Islet of Langerhans (tissue), 1 donor: ENCODE measurements around the gene SERPINA6.
"Not testable (repeated sequence)": the region's sequence is repeated elsewhere in the genome, so short reads cannot be mapped to it uniquely, and the experiment has no call there.

ENCODE experiments used
- FAIRE-seq: peaks from one replicate; lab custom pipeline; 2011; peaks lifted over from hg19 to GRCh38; lab: Jason Lieb, UNC

SERPINA6 gene

GRCh38 chr14:94321421-94322271, 1.5 kb downstream of the SERPINA6 start:
- FAIRE-seq = no peak

DNA sequence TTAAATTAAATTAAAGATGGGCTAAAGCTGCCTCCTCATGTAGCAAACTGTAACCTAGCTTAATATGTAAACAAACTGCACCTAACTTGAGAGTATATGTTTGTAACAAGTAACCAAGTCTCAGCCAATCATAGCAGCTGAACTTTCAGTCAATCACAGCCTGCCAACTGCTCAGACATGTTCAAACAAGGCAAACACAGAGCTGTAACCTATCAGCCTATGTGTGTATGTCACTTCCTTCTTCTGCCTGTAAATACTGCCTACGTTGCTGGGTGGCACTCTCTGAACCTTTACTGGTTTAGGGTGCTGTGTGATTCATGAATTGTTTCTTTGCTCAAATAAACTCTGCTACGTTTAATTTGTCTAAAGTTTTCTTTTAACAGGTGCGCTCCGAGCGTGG, 2.9 kb downstream of the SERPINA6 start:
- no peak for FAIRE-seq

DNA sequence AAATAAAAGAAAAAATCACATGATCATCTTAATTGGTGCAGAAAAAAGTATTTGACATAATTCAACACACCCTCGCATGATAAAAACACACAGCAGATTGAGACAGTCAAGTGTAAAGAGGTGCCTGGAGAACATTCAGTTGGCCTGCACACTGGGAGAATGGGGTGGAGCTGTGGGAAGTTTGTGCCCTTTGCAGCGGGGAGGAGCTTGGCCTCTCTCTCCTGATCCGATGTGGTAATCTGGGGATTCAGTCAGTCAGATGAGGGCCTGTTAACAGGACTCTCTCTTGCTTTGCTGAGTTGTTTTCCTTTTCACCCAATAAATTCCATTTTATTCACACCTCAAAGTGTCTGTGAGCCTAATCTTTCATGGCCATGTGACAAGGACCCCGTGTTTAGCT, 5.9 kb downstream of the SERPINA6 start:
- no peak for FAIRE-seq

- no peak for FAIRE-seq
Observed at GRCh38 chr14:94316692-94317091, 6.4 kb downstream of the SERPINA6 start.

DNA sequence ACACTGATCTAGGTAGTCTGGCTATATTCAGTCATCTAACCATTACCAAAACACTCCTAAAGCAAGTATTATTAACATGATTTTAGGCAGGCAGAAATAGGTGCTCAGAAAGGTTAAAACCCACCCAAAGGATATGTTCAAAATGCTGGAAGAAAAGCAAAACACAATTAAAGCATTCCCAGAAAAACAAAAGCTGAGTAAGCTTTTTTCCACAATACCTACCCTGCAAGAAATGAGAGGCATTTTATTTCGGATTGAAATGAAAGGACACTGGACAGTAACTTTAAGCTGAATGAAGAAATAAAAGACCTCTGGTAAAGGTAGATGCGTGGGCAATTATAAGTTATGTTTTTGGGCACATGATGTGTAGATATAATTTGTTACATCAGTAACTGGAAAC, 8.2 kb downstream of the SERPINA6 start:
- no peak for FAIRE-seq

- FAIRE-seq = no peak
Observed at GRCh38 chr14:94313991-94314655, 9.0 kb downstream of the SERPINA6 start.

DNA sequence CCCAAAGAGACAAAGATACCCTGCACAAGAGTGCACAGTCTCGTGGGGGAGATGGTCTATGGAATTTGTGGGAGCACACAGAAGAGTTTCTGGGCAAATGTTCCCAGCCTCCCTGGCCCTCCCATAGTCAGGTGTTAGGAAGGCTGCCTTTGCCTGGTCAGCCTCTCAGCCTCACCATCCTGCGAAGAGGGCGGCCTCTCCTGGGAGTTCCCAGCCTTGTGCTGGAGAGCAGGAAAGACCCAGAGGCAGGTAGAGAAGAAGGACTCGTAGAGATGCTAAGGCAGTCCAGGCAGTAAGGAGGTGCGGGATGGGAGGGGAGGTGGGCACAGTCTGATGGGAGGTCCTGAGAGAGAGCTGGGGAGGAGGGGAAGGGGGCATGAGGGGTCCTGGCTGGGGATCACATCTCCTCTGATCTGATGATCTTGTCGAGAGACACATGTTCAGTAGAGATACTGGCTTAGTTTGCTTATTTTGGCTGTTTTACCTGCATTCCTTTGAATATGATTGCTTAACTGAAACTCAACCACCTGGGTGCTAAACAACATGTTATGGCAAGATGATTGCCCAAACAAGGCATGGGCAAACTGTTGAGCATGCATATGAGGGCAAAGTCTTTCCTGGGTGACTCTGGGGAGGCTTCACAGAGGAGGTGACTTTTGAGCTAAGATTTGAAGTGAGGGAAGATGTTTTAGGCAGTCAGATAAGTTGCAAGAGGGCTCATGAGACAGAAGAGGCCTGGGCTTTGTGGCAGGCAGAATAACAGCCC, 10.5 kb downstream of the SERPINA6 start:
- no peak for FAIRE-seq

- FAIRE-seq = no peak
Observed at GRCh38 chr14:94310248-94310647, 12.9 kb downstream of the SERPINA6 start.

DNA sequence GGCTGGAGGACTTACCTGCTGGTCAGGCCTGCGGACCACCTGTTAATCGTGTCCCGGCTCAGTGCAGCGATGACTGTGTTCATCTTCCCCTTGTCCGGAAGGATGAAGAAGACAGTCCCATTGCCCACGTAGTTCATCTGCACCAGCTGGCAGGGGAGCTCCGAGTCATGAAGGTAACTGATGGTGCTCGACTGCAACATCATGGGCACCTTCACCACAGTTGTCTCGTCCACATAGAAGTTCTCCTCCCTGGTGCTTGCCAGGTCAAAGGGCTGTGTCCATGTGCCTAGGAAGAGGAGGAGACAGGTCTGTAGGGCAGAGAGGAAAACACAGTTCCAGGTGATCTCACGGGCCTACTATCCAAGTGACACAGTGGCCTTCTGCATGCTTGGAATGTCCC, 13.4 kb downstream of the SERPINA6 start:
- no peak for FAIRE-seq

GRCh38 chr14:94307410-94307992, 15.6 kb downstream of the SERPINA6 start:
- no peak for FAIRE-seq

GRCh38 chr14:94306047-94306978, 16.8 kb downstream of the SERPINA6 start:
- FAIRE-seq = no peak

DNA sequence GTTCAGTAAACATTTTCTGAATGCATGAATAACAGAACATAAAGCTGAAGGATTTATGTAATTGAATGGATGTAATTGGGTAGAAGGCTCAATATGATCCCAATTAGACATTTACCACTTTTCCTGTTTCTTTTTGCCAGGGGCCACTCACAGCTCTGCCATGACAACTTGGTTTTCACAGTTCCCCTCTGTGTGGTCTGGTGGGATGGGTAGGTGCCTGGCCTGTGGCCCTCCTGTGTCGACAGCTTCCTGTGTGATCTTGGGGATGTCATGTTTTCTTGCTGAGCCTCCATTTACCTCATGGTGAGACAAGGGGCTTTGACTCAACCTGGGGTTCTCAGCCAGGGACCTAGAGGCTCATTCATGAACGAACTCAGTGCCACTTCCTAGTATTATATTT, 17.5 kb downstream of the SERPINA6 start:
- no peak for FAIRE-seq

DNA sequence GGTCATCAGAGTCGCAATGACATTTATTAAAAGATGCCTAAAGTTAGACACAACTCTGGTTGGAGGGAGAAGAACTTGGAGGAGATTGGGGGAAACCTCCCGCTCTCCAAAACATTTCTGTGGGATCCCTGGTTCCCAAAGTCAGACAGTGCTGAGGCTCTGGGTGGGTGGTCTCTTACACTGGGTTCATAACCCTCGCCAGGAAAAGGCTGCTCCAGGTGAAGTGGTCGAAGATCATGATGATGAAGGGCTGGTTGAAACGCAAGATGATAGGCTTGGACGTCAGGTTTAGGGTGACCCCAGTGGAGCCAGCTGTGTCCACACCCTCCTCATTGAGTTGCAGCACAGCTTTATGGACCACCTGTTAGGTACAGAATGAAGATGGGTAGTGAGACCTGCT, 18.9 kb downstream of the SERPINA6 start:
- FAIRE-seq = no peak

- FAIRE-seq = no peak
Observed at GRCh38 chr14:94303111-94303510, 20.0 kb downstream of the SERPINA6 start.

- FAIRE-seq = no peak
Observed at GRCh38 chr14:94298130-94298529, 25.0 kb downstream of the SERPINA6 start.

GRCh38 chr14:94296181-94296545, 27.0 kb downstream of the SERPINA6 start:
- not testable (repeated sequence) for FAIRE-seq

DNA sequence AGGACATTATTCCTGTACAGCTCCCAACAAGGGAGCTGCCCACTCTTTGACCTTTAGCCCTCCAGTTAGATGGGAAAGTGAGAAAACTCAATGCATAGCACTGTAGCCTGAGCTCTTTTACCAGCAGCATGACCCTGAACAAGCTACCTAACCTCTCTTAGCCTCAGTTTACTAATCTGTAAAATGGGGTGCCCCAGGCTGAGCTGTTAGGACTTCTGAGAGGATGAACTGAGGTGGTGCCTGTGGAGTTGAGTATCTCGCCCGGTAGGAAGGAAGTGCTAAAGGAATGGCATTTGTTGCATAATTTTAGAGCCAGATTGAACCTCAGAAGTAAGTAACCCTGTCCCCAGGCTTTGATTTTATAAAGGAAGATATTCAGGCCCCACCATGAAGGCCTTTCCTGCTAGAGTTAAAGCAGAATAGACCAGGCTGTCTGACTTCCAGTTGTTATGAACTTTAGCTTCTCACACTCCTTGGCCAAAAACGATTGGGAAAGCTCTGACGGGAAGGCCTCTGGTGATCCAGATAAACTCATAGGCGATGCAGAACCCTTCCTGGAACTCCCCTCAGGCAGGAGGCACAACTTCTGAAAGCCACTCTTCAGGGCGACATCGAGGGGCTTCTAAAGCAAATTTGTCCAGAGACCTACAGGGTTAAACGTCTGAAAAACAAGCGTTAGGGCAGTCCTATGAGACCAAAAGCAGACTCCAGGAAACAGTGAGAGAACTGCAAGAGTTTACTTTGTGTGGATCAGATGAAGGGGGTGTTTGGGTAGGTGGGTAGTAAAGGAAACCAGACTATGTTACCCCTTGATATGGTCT, 27.6 kb downstream of the SERPINA6 start:
- no peak for FAIRE-seq

GRCh38 chr14:94293578-94293924, 29.6 kb downstream of the SERPINA6 start:
- FAIRE-seq = no peak

- no peak for FAIRE-seq
Observed at GRCh38 chr14:94292872-94293577, 30.1 kb downstream of the SERPINA6 start, which contains the start of gene SERPINA10. TSS of gene SERPINA10 (minus strand) at chr14:94293268. CDS start at chr14:94290593, 2,675 bp downstream.

- FAIRE-seq = no peak
Observed at GRCh38 chr14:94292526-94292871, 30.6 kb downstream of the SERPINA6 start.
